GM12878 (cell line): Measurements from ENCODE around the gene BDH2. TPM values are rescaled to one million over a fixed set of nuclear protein-coding genes. Genes with fewer than 3 reads are reported as not detected.

Experiments
- POLR2AphosphoS2 ChIP-seq: IDR thresholded peaks from 2 replicates; pipeline ENCODE4 v1.6.1; 2011; ENCODE audit warnings: low read depth, mild to moderate bottlenecking, low read length, improper control_type of control experiment, moderate library complexity
- POLR2AphosphoS5 ChIP-seq: IDR thresholded peaks from 2 replicates; pipeline ENCODE4 v1.6.1; 2011; ENCODE audit warnings: mild to moderate bottlenecking, low read length, inconsistent platforms
- polyA plus RNA-seq, 11 experiments: library from polyadenylated mRNA; depleted of rRNA in 4 of 11; unstranded in 6 of 11; stranded (reverse) in 5 of 11; fragments of >200 nt; fragmentation: Nextera tagmentation in 4 of 11; fragmentation: Illumina TruSeq in 1 of 11; extraction: Ambion mirVana in 4 of 11; extraction: Trizol in 1 of 11; gene quantifications; 1 replicate in 1 of 11; 2 replicates in 10 of 11; pipeline versions ENCODE4 v1.2.1 to v1.2.3, GENCODE V29; 2011 to 2016; ENCODE audit warnings: inconsistent platforms in 2 of 11, missing spikeins in 2 of 11, low read depth in 1 of 11
- total RNA-seq, 4 experiments: library from RNA; depleted of rRNA in 3 of 4; stranded (reverse); fragments of >200 nt in 3 of 4; fragmentation: Illumina TruSeq in 1 of 4; extraction: Trizol in 1 of 4; gene quantifications; 2 replicates each; pipeline versions ENCODE4 v1.2.1 to v1.2.3, GENCODE V29; 2013 to 2021
- TF ChIP-seq, protein P1 (sequence below): fragments of 150-350 bp; IDR thresholded peaks from 2 replicates; pipeline ENCODE4 v1.6.1; 2016; ENCODE audit warnings: low read depth, low read length
- TF ChIP-seq, protein P2 (sequence below): fragments of 450-650 bp; IDR thresholded peaks from 2 replicates; pipeline ENCODE4 v1.6.1; 2017; ENCODE audit warnings: mild to moderate bottlenecking
- TF ChIP-seq, protein P3 (sequence below): fragments of 450-650 bp; IDR thresholded peaks from 2 replicates; pipeline ENCODE4 v1.6.1; 2016; ENCODE audit warnings: mild to moderate bottlenecking, moderate library complexity, borderline replicate concordance

The BDH2 gene
- total and polyA plus RNA-seq, 10 of the 15 experiments (the other 5 are each of a cell fraction or from before 2014, with no cell fraction given) = 20.9 to 47.3 (median 33.5) TPM

DNA sequence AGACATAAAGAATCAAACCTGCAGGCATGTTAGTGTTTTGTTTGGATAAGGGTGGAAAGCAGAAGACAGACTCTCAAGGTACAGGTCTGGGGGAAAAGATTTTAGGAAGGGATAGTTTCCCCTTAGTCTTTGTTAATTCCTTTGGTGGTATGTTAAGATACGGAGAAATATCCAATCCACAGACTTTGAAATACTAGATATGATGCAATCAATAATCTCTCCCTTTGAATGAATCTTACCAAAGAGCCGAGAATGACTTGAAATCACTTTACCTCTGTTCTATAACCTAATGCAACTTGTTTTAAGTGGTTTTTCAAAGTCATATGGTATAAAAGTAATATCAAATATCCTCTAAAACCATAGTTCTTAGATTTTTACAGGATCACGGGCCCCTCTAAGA lies 5.3 kb upstream of the BDH2 start (continued):
- TF ChIP-seq, protein P1, sequence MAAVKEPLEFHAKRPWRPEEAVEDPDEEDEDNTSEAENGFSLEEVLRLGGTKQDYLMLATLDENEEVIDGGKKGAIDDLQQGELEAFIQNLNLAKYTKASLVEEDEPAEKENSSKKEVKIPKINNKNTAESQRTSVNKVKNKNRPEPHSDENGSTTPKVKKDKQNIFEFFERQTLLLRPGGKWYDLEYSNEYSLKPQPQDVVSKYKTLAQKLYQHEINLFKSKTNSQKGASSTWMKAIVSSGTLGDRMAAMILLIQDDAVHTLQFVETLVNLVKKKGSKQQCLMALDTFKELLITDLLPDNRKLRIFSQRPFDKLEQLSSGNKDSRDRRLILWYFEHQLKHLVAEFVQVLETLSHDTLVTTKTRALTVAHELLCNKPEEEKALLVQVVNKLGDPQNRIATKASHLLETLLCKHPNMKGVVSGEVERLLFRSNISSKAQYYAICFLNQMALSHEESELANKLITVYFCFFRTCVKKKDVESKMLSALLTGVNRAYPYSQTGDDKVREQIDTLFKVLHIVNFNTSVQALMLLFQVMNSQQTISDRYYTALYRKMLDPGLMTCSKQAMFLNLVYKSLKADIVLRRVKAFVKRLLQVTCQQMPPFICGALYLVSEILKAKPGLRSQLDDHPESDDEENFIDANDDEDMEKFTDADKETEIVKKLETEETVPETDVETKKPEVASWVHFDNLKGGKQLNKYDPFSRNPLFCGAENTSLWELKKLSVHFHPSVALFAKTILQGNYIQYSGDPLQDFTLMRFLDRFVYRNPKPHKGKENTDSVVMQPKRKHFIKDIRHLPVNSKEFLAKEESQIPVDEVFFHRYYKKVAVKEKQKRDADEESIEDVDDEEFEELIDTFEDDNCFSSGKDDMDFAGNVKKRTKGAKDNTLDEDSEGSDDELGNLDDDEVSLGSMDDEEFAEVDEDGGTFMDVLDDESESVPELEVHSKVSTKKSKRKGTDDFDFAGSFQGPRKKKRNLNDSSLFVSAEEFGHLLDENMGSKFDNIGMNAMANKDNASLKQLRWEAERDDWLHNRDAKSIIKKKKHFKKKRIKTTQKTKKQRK = no peak
- TF ChIP-seq, protein P2, sequence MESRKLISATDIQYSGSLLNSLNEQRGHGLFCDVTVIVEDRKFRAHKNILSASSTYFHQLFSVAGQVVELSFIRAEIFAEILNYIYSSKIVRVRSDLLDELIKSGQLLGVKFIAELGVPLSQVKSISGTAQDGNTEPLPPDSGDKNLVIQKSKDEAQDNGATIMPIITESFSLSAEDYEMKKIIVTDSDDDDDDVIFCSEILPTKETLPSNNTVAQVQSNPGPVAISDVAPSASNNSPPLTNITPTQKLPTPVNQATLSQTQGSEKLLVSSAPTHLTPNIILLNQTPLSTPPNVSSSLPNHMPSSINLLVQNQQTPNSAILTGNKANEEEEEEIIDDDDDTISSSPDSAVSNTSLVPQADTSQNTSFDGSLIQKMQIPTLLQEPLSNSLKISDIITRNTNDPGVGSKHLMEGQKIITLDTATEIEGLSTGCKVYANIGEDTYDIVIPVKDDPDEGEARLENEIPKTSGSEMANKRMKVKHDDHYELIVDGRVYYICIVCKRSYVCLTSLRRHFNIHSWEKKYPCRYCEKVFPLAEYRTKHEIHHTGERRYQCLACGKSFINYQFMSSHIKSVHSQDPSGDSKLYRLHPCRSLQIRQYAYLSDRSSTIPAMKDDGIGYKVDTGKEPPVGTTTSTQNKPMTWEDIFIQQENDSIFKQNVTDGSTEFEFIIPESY = no peak
- TF ChIP-seq, protein P3, sequence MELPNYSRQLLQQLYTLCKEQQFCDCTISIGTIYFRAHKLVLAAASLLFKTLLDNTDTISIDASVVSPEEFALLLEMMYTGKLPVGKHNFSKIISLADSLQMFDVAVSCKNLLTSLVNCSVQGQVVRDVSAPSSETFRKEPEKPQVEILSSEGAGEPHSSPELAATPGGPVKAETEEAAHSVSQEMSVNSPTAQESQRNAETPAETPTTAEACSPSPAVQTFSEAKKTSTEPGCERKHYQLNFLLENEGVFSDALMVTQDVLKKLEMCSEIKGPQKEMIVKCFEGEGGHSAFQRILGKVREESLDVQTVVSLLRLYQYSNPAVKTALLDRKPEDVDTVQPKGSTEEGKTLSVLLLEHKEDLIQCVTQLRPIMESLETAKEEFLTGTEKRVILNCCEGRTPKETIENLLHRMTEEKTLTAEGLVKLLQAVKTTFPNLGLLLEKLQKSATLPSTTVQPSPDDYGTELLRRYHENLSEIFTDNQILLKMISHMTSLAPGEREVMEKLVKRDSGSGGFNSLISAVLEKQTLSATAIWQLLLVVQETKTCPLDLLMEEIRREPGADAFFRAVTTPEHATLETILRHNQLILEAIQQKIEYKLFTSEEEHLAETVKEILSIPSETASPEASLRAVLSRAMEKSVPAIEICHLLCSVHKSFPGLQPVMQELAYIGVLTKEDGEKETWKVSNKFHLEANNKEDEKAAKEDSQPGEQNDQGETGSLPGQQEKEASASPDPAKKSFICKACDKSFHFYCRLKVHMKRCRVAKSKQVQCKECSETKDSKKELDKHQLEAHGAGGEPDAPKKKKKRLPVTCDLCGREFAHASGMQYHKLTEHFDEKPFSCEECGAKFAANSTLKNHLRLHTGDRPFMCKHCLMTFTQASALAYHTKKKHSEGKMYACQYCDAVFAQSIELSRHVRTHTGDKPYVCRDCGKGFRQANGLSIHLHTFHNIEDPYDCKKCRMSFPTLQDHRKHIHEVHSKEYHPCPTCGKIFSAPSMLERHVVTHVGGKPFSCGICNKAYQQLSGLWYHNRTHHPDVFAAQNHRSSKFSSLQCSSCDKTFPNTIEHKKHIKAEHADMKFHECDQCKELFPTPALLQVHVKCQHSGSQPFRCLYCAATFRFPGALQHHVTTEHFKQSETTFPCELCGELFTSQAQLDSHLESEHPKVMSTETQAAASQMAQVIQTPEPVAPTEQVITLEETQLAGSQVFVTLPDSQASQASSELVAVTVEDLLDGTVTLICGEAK = no peak
- TF ChIP-seq POLR2AphosphoS2 (no peak), POLR2AphosphoS5 (no peak)
